ENCODE data around the gene ENGASE.

ENGASE gene

GRCh38 chr17:79036181-79036580 lies 38.4 kb upstream of the ENGASE start:
- TF ChIP-seq TEAD4 (IDR thresholded peaks at IDR 0.05) (no peak), TCF12 (IDR thresholded peaks at IDR 0.05; ENCODE audit: low read depth) (no peak), NFIC (IDR thresholded peaks at IDR 0.05) (no peak), RAD21 (IDR thresholded peaks at IDR 0.05; ENCODE audit: low read depth) (no peak), EGR1 (IDR thresholded peaks at IDR 0.05) (no peak), CREB1 (IDR thresholded peaks at IDR 0.05; ENCODE audit: low read depth) (no peak), REST (IDR thresholded peaks at IDR 0.05; ENCODE audit: low read depth) (no peak), ZBTB7A (IDR thresholded peaks at IDR 0.05; ENCODE audit: low read depth) (no peak), FOXM1 (IDR thresholded peaks at IDR 0.05; ENCODE audit: borderline replicate concordance, low read depth) (no peak), YY1 (IDR thresholded peaks at IDR 0.05; ENCODE audit: low read depth) (no peak), EP300 (IDR thresholded peaks at IDR 0.05; ENCODE audit: borderline replicate concordance) (no peak), MAX (IDR thresholded peaks at IDR 0.05) (no peak), CEBPB (IDR thresholded peaks at IDR 0.05) (no peak), USF1 (IDR thresholded peaks at IDR 0.05) (no peak), TAF1 (IDR thresholded peaks at IDR 0.05; ENCODE audit: low read depth) (no peak)

GRCh38 chr17:79036596-79036995 lies 38.0 kb upstream of the ENGASE start:
- peak; percentile 87 for TF ChIP-seq CEBPB (IDR thresholded peaks at IDR 0.05)
- no peak for TF ChIP-seq REST (IDR thresholded peaks at IDR 0.05; ENCODE audit: low read depth)

GRCh38 chr17:79038545-79039135 lies 36.0 kb upstream of the ENGASE start:
- TF ChIP-seq EP300 (IDR thresholded peaks at IDR 0.05; ENCODE audit: borderline replicate concordance) (no peak), RAD21 (IDR thresholded peaks at IDR 0.05; ENCODE audit: low read depth) (no peak), REST (IDR thresholded peaks at IDR 0.05; ENCODE audit: low read depth) (no peak), MAX (IDR thresholded peaks at IDR 0.05) (no peak), USF1 (IDR thresholded peaks at IDR 0.05) (no peak), CREB1 (IDR thresholded peaks at IDR 0.05; ENCODE audit: low read depth) (no peak), EGR1 (IDR thresholded peaks at IDR 0.05) (no peak), TAF1 (IDR thresholded peaks at IDR 0.05; ENCODE audit: low read depth) (no peak), FOXM1 (IDR thresholded peaks at IDR 0.05; ENCODE audit: borderline replicate concordance, low read depth) (no peak), YY1 (IDR thresholded peaks at IDR 0.05; ENCODE audit: low read depth) (no peak), CEBPB (IDR thresholded peaks at IDR 0.05) (no peak), TCF12 (IDR thresholded peaks at IDR 0.05; ENCODE audit: low read depth) (no peak), NFIC (IDR thresholded peaks at IDR 0.05) (no peak), TEAD4 (IDR thresholded peaks at IDR 0.05) (no peak), ZBTB7A (IDR thresholded peaks at IDR 0.05; ENCODE audit: low read depth) (no peak)

GRCh38 chr17:79039171-79039570 lies 35.5 kb upstream of the ENGASE start:
- no peak for TF ChIP-seq EP300 (IDR thresholded peaks at IDR 0.05; ENCODE audit: borderline replicate concordance)
- no peak for TF ChIP-seq TAF1 (IDR thresholded peaks at IDR 0.05; ENCODE audit: low read depth)
- no peak for TF ChIP-seq TEAD4 (IDR thresholded peaks at IDR 0.05)
- no peak for TF ChIP-seq RAD21 (IDR thresholded peaks at IDR 0.05; ENCODE audit: low read depth)
- no peak for TF ChIP-seq FOXM1 (IDR thresholded peaks at IDR 0.05; ENCODE audit: borderline replicate concordance, low read depth)
- TF ChIP-seq YY1 (IDR thresholded peaks at IDR 0.05; ENCODE audit: low read depth), result no peak
- TF ChIP-seq CREB1 (IDR thresholded peaks at IDR 0.05; ENCODE audit: low read depth), result no peak
- TF ChIP-seq USF1 (IDR thresholded peaks at IDR 0.05), result no peak
- TF ChIP-seq MAX (IDR thresholded peaks at IDR 0.05), result no peak
- no peak for TF ChIP-seq EGR1 (IDR thresholded peaks at IDR 0.05)
- TF ChIP-seq TCF12 (IDR thresholded peaks at IDR 0.05; ENCODE audit: low read depth), result no peak
- no peak for TF ChIP-seq REST (IDR thresholded peaks at IDR 0.05; ENCODE audit: low read depth)
- no peak for TF ChIP-seq ZBTB7A (IDR thresholded peaks at IDR 0.05; ENCODE audit: low read depth)
- no peak for TF ChIP-seq NFIC (IDR thresholded peaks at IDR 0.05)
- no peak for TF ChIP-seq CEBPB (IDR thresholded peaks at IDR 0.05)
